Uterus (tissue), 4 donors: Measurements from ENCODE around the gene C11orf24. TPM values are rescaled to one million over a fixed set of nuclear protein-coding genes. Genes with fewer than 3 reads are reported as not detected.
"Not testable (repeated sequence)": the region's sequence is repeated elsewhere in the genome, so short reads cannot be mapped to it uniquely, and the experiment has no call there.

Experiments
- DNase-seq, 2 donors: peaks; one replicate each; pipeline ENCODE4 v3.0.0-alpha.2; 2019 to 2020
- H3K27ac ChIP-seq, 2 donors: fragments of 200-600 bp; sonication (generic); 1 replicate in 1 of 2; 2 replicates in 1 of 2; pipeline ENCODE4 v1.5.1; 2016 to 2018
- H3K27me3 ChIP-seq, 2 donors: fragments of 200-600 bp; sonication (generic); one replicate each; pipeline ENCODE4 v1.5.1; 2018 to 2019; ENCODE audit warnings: control low read depth in 1 of 2
- H3K36me3 ChIP-seq, 2 donors: fragments of 200-600 bp; sonication (generic); one replicate each; pipeline ENCODE4 v1.5.1; 2019; ENCODE audit warnings: control low read depth in 1 of 2
- H3K4me1 ChIP-seq, 2 donors: fragments of 200-600 bp; sonication (generic); one replicate each; pipeline ENCODE4 v1.5.1; 2018 to 2019; ENCODE audit warnings: control low read depth in 1 of 2
- H3K4me3 ChIP-seq, 2 donors: fragments of 200-600 bp; sonication (generic); 1 replicate in 1 of 2; 2 replicates in 1 of 2; pipeline ENCODE4 v1.5.1; 2018 to 2019; ENCODE audit warnings: mild to moderate bottlenecking in 1 of 2
- H3K9me3 ChIP-seq, 2 donors: fragments of 200-600 bp; sonication (generic); one replicate each; pipeline ENCODE4 v1.5.1; 2019; ENCODE audit warnings: control low read depth in 1 of 2
- POLR2A ChIP-seq, 2 donors: fragments of 450-650 bp; IDR thresholded peaks; one replicate each; pipeline ENCODE4 v1.6.1; 2016; ENCODE audit warnings: antibody characterized with exemption in 2 of 2, mild to moderate bottlenecking in 1 of 2, moderate library complexity in 1 of 2
- intact Hi-C: fragments of 100-400 bp; cut with DNase I; formaldehyde crosslinking; loops from one replicate; pipeline ENCODE4 v1.15.1; 2023; ENCODE audit warnings: low total_unique reads
- total RNA-seq, 4 donors: library from RNA; depleted of rRNA in 3 of 4; stranded (reverse); fragments of >200 nt in 3 of 4; gene quantifications; one replicate each; pipeline versions ENCODE4 v1.1.0 to v1.2.4, GENCODE V29; 2014 to 2023
- TF ChIP-seq, protein P1 (sequence below), 4 experiments: fragments of 200-600 bp in 2 of 4; fragments of 450-650 bp in 2 of 4; sonication (generic) in 2 of 4; IDR thresholded peaks; one replicate each; pipeline ENCODE4 v1.5.1; 2016 to 2019; ENCODE audit warnings: antibody characterized with exemption in 4 of 4, mild to moderate bottlenecking in 2 of 4, moderate library complexity in 1 of 4
- donor health status: DM: yes; HTN: yes; CAD: no.

Gene C11orf24
- total RNA-seq, 4 donors from 2014 or later, result 23.2 to 136 (median 33.4) TPM

GRCh38 chr11:68302670-68303069, 30.9 kb upstream of the C11orf24 start:
- H3K27ac ChIP-seq, result no peak overlapping the region

DNA sequence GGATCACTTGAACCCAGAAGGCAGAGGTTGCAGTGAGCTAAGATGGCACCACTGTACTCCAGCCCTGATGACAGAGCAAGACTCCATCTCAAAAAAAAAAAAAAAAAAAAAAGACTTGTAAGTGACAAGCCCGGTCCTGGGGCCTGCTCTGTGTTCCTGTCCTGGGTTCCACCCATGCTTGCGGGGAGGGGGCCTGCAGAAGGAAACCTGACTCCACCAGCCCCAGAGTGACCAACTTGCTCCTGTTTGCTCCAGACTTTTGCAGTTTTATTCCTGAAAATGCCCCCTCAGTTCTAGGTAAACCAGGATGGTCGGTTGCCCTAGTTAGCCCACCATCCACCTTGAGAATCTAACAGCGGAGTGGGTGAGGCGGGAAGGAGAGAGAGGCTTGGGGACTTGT, 30.5 kb upstream of the C11orf24 start:
- intact Hi-C loops, result no loop called here
- H3K36me3 ChIP-seq, result no peaks in the 10 kb centered on the region
- no peak overlapping the region for H3K4me3 ChIP-seq
- DNase-seq, result no peak
- H3K27ac ChIP-seq, result no peak overlapping the region
- no peaks in the 10 kb centered on the region for H3K4me1 ChIP-seq
- TF ChIP-seq POLR2A (IDR thresholded peaks at IDR 0.05), result no peak
- TF ChIP-seq, protein P1, sequence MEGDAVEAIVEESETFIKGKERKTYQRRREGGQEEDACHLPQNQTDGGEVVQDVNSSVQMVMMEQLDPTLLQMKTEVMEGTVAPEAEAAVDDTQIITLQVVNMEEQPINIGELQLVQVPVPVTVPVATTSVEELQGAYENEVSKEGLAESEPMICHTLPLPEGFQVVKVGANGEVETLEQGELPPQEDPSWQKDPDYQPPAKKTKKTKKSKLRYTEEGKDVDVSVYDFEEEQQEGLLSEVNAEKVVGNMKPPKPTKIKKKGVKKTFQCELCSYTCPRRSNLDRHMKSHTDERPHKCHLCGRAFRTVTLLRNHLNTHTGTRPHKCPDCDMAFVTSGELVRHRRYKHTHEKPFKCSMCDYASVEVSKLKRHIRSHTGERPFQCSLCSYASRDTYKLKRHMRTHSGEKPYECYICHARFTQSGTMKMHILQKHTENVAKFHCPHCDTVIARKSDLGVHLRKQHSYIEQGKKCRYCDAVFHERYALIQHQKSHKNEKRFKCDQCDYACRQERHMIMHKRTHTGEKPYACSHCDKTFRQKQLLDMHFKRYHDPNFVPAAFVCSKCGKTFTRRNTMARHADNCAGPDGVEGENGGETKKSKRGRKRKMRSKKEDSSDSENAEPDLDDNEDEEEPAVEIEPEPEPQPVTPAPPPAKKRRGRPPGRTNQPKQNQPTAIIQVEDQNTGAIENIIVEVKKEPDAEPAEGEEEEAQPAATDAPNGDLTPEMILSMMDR (IDR thresholded peaks at IDR 0.05), result no peak
- H3K9me3 ChIP-seq, result no peaks in the 10 kb centered on the region
- no peaks in the 10 kb centered on the region for H3K27me3 ChIP-seq

More at GRCh38 chr11:68302670-68303069, 30.9 kb upstream of the C11orf24 start:
- Histone ChIP-seq H3K4me3 (no peak overlapping the region), H3K4me1 (no peaks in the 10 kb centered on the region), H3K36me3 (no peaks in the 10 kb centered on the region), H3K9me3 (no peaks in the 10 kb centered on the region), H3K27me3 (no peaks in the 10 kb centered on the region)
- intact Hi-C loops, result no loop called here
- TF ChIP-seq, protein P1 (IDR thresholded peaks at IDR 0.05), result no peak
- TF ChIP-seq POLR2A (IDR thresholded peaks at IDR 0.05), result no peak
- DNase-seq, result no peak

DNA sequence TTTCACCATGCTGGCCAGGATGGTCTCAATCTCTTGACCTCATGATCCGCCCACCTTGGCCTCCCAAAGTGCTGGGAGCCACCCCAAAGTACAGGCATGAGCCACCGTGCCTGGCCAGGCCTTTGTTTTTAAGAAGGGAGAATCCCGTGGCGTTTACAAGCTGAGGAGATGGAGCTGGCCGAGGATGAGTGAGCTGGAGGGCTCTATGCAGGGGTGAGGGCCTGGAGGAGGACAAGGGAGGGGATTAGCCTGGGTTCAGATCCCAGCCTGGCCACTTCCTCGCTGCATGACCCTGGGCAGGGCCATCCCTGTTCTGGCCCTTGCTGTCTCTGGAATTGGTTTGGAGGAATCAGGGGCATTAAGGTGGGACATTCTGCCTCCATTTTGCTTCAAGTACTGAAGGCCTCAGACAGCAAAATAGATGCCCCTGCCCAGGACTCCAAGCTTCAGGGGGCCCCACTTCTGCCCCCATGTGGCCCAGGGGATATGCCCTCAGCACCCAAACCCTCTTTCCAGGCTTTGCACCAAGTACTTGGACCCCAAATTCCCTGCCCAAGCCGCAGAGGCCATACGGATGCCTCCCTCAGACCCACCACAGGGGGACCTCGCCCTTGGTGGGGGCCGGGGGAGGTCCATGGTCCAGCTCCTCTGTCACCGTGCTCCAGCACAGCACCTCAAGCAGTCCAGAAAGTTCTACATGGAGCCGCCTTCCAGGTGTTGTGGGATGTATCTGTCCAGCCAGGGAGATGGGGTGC, 28.5 kb upstream of the C11orf24 start:
- H3K4me1 ChIP-seq, result no peaks in the 10 kb centered on the region
- H3K4me3 ChIP-seq, result no peak overlapping the region
- no peaks in the 10 kb centered on the region for H3K27me3 ChIP-seq
- TF ChIP-seq, protein P1 (IDR thresholded peaks at IDR 0.05), result no peak
- TF ChIP-seq POLR2A (IDR thresholded peaks at IDR 0.05), result no peak
- H3K9me3 ChIP-seq, result no peaks in the 10 kb centered on the region
- intact Hi-C loops, result no loop called here
- H3K27ac ChIP-seq, result no peak overlapping the region
- no peak for DNase-seq
- no peaks in the 10 kb centered on the region for H3K36me3 ChIP-seq

GRCh38 chr11:68299517-68299879, 27.7 kb upstream of the C11orf24 start:
- intact Hi-C loops, result loop anchor here (5.0 kb wide), 1 partner anchor 42 kb away; no protein-coding TSS in a partner anchor
- H3K9me3 ChIP-seq, H3K4me3 ChIP-seq, DNase-seq, H3K36me3 ChIP-seq, H3K4me1 ChIP-seq, H3K27me3 ChIP-seq, H3K27ac ChIP-seq: not testable (repeated sequence)

DNA sequence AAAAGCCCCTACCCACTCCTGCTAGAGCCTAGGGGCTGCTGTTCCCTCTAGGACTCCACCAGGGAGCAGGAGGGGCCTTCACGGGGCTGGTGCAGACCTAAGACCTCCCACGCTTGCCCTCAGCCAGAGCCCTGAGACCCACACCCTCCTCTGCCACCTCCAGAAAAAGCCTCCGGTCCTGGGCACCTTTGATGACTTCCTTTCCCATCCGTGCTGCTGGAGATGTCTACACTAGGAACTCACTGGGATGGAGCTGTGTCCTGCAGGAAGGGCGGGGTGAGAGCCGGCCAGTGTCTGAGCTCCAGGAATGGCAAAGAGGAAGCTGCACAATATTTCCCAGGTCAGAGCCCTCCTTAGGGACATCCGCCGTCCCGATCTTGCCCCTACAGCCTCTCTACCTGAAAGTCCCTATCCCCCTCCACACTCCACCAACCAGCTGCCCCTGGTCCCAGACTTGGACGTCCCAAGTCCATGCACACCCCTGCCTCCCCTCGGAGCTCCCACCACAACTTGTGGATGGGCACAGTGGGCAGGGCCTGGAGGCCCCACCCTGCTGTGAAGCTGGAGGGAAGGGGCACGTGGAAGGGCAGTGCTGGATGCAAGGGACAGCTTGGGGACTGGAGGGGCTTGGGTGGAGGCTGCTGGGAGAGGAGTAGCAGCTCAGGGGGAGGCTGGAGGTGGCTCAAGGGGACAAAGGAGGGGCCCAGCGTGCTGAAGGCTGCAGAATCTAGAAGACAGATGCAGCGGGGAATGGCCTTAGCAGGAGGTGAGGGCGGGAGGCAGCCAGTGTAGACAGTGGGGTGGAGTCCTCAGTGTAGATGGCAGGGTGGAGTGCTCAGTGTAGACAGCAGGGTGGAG, 27.1 kb upstream of the C11orf24 start:
- Histone ChIP-seq H3K27me3 (no peaks in the 10 kb centered on the region), H3K4me3 (no peak overlapping the region), H3K27ac (no peak overlapping the region), H3K4me1 (no peaks in the 10 kb centered on the region), H3K9me3 (no peaks in the 10 kb centered on the region), H3K36me3 (no peaks in the 10 kb centered on the region)
- intact Hi-C loops, result loop anchor here (5.0 kb wide), 1 partner anchor 42 kb away; no protein-coding TSS in a partner anchor
- TF ChIP-seq, protein P1 (IDR thresholded peaks at IDR 0.05), result no peak
- TF ChIP-seq POLR2A (IDR thresholded peaks at IDR 0.05), result no peak
- DNase-seq, result no peak
